Ovary (tissue), 3 donors: ENCODE results near the gene CACNB4.

Experiments used
- EP300 ChIP-seq: sonication (generic); formaldehyde crosslinking; IDR thresholded peaks from one replicate; pipeline ENCODE4 v1.6.1; 2017; ENCODE audit warnings: antibody characterized with exemption
- POLR2A ChIP-seq: fragments of 450-650 bp; IDR thresholded peaks from one replicate; pipeline ENCODE4 v1.6.1; 2017; ENCODE audit warnings: antibody characterized with exemption, mild to moderate bottlenecking, moderate library complexity
- TF ChIP-seq, protein P1 (sequence below), 3 donors: fragments of 450-650 bp in 2 of 3; fragments of 200-600 bp in 1 of 3; IDR thresholded peaks; one replicate each; pipeline versions ENCODE4 v1.5.1 to v1.8.0; 2016 to 2022; ENCODE audit warnings: antibody characterized with exemption in 3 of 3, mild to moderate bottlenecking in 1 of 3
- donor health status: DM: no; HTN: no; CAD: no.

DNA sequence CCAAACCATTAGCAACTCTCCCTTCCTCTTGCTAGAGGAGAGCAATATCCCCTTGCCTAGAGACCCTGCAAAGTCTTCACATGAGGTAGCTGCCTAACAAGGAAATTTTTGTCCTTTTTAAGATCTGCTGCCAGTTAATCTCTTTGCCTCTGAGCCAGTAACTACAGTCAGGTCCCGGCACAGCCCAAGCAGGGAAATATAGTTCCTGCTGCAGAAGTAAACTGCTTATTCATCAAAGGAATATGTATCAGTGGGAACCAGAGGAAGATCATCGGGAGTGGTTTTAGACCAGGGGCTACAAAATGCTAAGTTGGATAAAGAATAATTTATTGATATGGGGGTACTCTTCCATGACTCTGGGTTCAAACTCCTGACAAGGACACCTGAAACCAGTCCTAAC, 30.6 kb downstream of the CACNB4 start:
- TF ChIP-seq POLR2A (no peak), EP300 (no peak)
- TF ChIP-seq, protein P1, sequence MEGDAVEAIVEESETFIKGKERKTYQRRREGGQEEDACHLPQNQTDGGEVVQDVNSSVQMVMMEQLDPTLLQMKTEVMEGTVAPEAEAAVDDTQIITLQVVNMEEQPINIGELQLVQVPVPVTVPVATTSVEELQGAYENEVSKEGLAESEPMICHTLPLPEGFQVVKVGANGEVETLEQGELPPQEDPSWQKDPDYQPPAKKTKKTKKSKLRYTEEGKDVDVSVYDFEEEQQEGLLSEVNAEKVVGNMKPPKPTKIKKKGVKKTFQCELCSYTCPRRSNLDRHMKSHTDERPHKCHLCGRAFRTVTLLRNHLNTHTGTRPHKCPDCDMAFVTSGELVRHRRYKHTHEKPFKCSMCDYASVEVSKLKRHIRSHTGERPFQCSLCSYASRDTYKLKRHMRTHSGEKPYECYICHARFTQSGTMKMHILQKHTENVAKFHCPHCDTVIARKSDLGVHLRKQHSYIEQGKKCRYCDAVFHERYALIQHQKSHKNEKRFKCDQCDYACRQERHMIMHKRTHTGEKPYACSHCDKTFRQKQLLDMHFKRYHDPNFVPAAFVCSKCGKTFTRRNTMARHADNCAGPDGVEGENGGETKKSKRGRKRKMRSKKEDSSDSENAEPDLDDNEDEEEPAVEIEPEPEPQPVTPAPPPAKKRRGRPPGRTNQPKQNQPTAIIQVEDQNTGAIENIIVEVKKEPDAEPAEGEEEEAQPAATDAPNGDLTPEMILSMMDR (IDR thresholded peaks at IDR 0.05) = no peak
